ENCODE data around the gene ZNG1C. TPM values are rescaled to one million over a fixed set of nuclear protein-coding genes. Genes with fewer than 3 reads are reported as not detected.
"Not testable (repeated sequence)": the region's sequence is repeated elsewhere in the genome, so short reads cannot be mapped to it uniquely, and the experiment has no call there.

ZNG1C gene
- total RNA-seq: 37.3 and 39.2 TPM in 2 replicates
- long read RNA-seq, transcript CBWD3-206 (3 exons, 1,736 nt): major isoform, 8 of 51 reads
- long read RNA-seq, partial matches to known transcripts: 5 of 51 reads
- long read RNA-seq, other reads (novel, unspliced or antisense): 38 of 51 reads

- DNase-seq (ENCODE audit: low spot score, unreplicated experiment); H3K36me3 Mint-ChIP-seq (ENCODE audit: insufficient read depth); H3K9me3 Mint-ChIP-seq (ENCODE audit: low read depth); H3K4me3 Mint-ChIP-seq (ENCODE audit: low read depth); H3K4me1 Mint-ChIP-seq (ENCODE audit: low read depth); H3K27me3 Mint-ChIP-seq; H3K27ac Mint-ChIP-seq: not testable (repeated sequence)
These were observed at the start of gene ZNG1C for GRCh38 chr9:68241683-68242082. Gene ZNG1C (plus strand): TSS chr9:68241983. CDS start chr9:68242032, 49 bp downstream.

DNA sequence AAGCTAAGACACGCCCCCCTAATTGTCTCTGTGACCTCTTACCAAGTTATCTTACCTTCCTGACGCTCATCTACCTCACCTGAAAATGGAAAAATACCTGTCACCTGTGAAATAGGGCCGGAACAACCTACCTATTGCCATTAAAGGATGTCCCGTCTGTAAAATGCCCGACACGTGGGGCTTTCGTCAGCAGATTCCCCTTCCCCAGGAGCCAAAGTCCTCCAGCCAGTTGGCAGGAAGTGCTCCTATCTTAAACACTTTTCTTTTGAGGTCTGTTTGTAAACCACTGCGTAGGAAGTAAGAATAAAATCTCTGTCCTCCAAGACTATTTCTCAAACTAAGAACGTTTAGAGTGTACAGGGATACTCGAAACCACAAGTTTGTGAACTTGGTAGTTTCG lies 654 bp downstream of the ZNG1C start:
- not testable (repeated sequence) for DNase-seq (ENCODE audit: low spot score, unreplicated experiment); H3K4me1 Mint-ChIP-seq (ENCODE audit: low read depth); H3K27ac Mint-ChIP-seq; H3K36me3 Mint-ChIP-seq (ENCODE audit: insufficient read depth); H3K27me3 Mint-ChIP-seq; H3K4me3 Mint-ChIP-seq (ENCODE audit: low read depth); H3K9me3 Mint-ChIP-seq (ENCODE audit: low read depth)

GRCh38 chr9:68281041-68281440 lies 39.3 kb downstream of the ZNG1C start:
- H3K36me3 Mint-ChIP-seq (ENCODE audit: insufficient read depth); H3K27ac Mint-ChIP-seq; DNase-seq (ENCODE audit: low spot score, unreplicated experiment); H3K9me3 Mint-ChIP-seq (ENCODE audit: low read depth); H3K4me3 Mint-ChIP-seq (ENCODE audit: low read depth); H3K27me3 Mint-ChIP-seq; H3K4me1 Mint-ChIP-seq (ENCODE audit: low read depth): not testable (repeated sequence)

- H3K36me3 Mint-ChIP-seq (ENCODE audit: insufficient read depth); H3K9me3 Mint-ChIP-seq (ENCODE audit: low read depth); DNase-seq (ENCODE audit: low spot score, unreplicated experiment); H3K27me3 Mint-ChIP-seq; H3K4me3 Mint-ChIP-seq (ENCODE audit: low read depth); H3K4me1 Mint-ChIP-seq (ENCODE audit: low read depth); H3K27ac Mint-ChIP-seq: not testable (repeated sequence)
These were observed 60.8 kb downstream of the ZNG1C start, which contains the start of gene FOXD4L3 for GRCh38 chr9:68302567-68302966. Gene FOXD4L3 (plus strand): TSS chr9:68302867. CDS start chr9:68302952, 85 bp downstream.

DNA sequence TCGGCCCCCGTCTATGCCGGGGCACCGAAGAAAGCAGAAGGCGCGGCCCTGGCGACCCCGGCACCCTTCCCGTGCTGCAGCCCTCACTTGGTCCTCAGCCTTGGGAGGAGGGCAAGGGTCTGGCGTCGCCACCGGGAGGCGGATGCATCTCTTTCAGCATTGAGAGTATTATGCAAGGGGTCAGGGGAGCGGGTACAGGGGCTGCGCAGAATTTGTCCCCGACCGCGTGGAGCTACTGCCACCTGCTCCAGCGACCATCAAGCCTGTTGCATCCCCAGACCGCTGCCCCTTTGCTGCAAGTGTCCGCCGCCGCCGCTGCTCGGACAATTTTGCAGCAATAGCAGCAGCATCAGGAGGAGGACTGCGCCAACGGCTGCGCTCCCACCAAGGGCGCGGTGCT lies 62.0 kb downstream of the ZNG1C start:
- not testable (repeated sequence) for H3K4me1 Mint-ChIP-seq (ENCODE audit: low read depth); H3K27ac Mint-ChIP-seq; DNase-seq (ENCODE audit: low spot score, unreplicated experiment)

GRCh38 chr9:68304212-68304611 lies 62.4 kb downstream of the ZNG1C start:
- DNase-seq (ENCODE audit: low spot score, unreplicated experiment); H3K27ac Mint-ChIP-seq; H3K27me3 Mint-ChIP-seq; H3K4me1 Mint-ChIP-seq (ENCODE audit: low read depth); H3K4me3 Mint-ChIP-seq (ENCODE audit: low read depth); H3K9me3 Mint-ChIP-seq (ENCODE audit: low read depth); H3K36me3 Mint-ChIP-seq (ENCODE audit: insufficient read depth): not testable (repeated sequence)

More for the DNA sequence above, 62.0 kb downstream of the ZNG1C start:
- H3K4me3 Mint-ChIP-seq (ENCODE audit: low read depth); H3K27me3 Mint-ChIP-seq; H3K36me3 Mint-ChIP-seq (ENCODE audit: insufficient read depth); H3K9me3 Mint-ChIP-seq (ENCODE audit: low read depth): not testable (repeated sequence)

GRCh38 chr9:68304777-68305176 lies 63.0 kb downstream of the ZNG1C start:
- not testable (repeated sequence) for H3K4me1 Mint-ChIP-seq (ENCODE audit: low read depth); H3K36me3 Mint-ChIP-seq (ENCODE audit: insufficient read depth); H3K27me3 Mint-ChIP-seq; H3K9me3 Mint-ChIP-seq (ENCODE audit: low read depth); DNase-seq (ENCODE audit: low spot score, unreplicated experiment); H3K27ac Mint-ChIP-seq; H3K4me3 Mint-ChIP-seq (ENCODE audit: low read depth)

- H3K27me3 Mint-ChIP-seq; DNase-seq (ENCODE audit: low spot score, unreplicated experiment); H3K9me3 Mint-ChIP-seq (ENCODE audit: low read depth); H3K36me3 Mint-ChIP-seq (ENCODE audit: insufficient read depth); H3K4me1 Mint-ChIP-seq (ENCODE audit: low read depth); H3K27ac Mint-ChIP-seq; H3K4me3 Mint-ChIP-seq (ENCODE audit: low read depth): not testable (repeated sequence)
These were observed 64.0 kb downstream of the ZNG1C start for GRCh38 chr9:68305680-68306285.

GRCh38 chr9:68306391-68306964 lies 64.7 kb downstream of the ZNG1C start:
- DNase-seq (ENCODE audit: low spot score, unreplicated experiment); H3K4me3 Mint-ChIP-seq (ENCODE audit: low read depth); H3K9me3 Mint-ChIP-seq (ENCODE audit: low read depth); H3K4me1 Mint-ChIP-seq (ENCODE audit: low read depth); H3K27ac Mint-ChIP-seq; H3K36me3 Mint-ChIP-seq (ENCODE audit: insufficient read depth); H3K27me3 Mint-ChIP-seq: not testable (repeated sequence)

DNA sequence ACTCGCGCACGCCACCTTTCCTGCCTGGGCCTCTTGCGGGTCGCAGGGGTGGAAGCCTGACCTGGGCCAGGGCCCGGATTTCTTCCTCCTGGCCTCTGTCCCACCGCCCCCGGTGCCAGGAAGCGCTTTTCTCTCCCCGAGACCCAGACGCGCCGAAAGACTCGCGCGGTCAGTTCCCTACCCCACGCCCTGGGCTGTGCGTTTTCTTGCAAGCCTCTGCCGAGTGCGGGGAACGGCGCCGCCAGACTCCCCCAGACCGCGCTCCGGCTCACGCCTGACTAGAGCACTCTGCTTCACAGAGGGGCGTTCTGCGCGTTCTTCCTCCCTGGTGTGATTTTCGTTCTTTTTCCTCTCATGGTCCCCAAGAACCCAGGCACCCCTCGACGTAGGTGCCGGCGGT lies 65.3 kb downstream of the ZNG1C start:
- H3K27ac Mint-ChIP-seq; H3K36me3 Mint-ChIP-seq (ENCODE audit: insufficient read depth); H3K4me1 Mint-ChIP-seq (ENCODE audit: low read depth); H3K4me3 Mint-ChIP-seq (ENCODE audit: low read depth); H3K9me3 Mint-ChIP-seq (ENCODE audit: low read depth); H3K27me3 Mint-ChIP-seq; DNase-seq (ENCODE audit: low spot score, unreplicated experiment): not testable (repeated sequence)

DNA sequence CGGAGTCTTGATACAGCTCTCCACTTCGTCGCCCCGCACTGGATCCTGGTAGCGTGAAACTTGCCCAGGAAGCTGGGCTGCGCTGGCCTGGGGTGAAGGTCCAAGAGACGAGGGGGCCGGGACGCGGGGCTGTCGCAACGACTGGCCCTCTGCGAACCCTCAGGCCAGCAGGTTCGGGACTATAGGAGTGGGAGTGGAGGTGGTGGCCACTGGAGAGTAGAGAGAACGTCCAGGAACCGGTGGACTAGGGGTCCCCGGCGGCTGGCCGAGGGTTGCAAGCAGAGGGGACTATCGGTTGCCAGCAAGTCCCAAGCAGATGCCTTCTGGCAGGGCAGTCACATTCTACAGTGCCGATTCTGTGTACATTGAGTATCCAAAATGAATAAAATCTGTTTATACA lies 65.9 kb downstream of the ZNG1C start:
- H3K4me1 Mint-ChIP-seq (ENCODE audit: low read depth); H3K27me3 Mint-ChIP-seq; H3K36me3 Mint-ChIP-seq (ENCODE audit: insufficient read depth); DNase-seq (ENCODE audit: low spot score, unreplicated experiment); H3K27ac Mint-ChIP-seq; H3K4me3 Mint-ChIP-seq (ENCODE audit: low read depth); H3K9me3 Mint-ChIP-seq (ENCODE audit: low read depth): not testable (repeated sequence)

DNA sequence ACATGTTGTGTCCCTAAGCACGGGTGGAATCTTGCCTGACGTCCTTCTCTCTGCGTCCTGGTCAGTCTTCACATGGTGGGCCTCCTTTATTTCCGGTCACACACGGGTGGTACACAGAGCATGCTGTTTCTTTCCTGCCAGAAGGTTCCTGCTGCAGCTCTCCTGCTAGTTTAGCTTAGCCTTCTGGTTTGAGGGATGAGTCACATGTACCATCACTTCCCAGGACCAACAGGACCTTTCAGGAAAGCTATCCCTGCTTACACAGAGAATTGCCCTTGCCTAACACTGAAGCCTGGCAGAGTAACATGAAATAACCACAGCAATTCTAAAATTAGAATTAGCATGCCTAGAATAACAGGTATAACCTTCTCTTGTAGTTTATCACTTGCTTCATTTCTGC lies 69.4 kb downstream of the ZNG1C start:
- not testable (repeated sequence) for H3K27ac Mint-ChIP-seq; H3K9me3 Mint-ChIP-seq (ENCODE audit: low read depth); DNase-seq (ENCODE audit: low spot score, unreplicated experiment); H3K27me3 Mint-ChIP-seq; H3K36me3 Mint-ChIP-seq (ENCODE audit: insufficient read depth); H3K4me3 Mint-ChIP-seq (ENCODE audit: low read depth); H3K4me1 Mint-ChIP-seq (ENCODE audit: low read depth)

DNA sequence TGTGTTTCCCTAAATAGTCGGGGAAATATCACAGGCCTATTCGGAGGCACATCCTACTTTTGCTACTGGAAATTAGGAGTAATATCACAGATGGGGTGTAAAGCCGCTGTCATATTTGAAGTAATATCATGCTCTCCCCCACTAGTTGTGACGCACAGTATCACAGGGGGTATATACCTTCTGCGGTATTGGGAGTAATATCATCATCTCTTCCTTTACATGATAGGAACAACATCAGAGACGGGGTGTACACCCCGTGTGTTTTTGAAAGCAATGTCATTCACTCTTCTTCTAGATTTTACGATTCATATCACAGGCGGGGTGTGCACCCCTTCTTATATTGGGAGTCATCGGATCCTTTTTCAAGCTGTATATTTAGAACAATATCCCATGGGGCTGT lies 76.4 kb downstream of the ZNG1C start:
- not testable (repeated sequence) for H3K9me3 Mint-ChIP-seq (ENCODE audit: low read depth); H3K4me3 Mint-ChIP-seq (ENCODE audit: low read depth); H3K4me1 Mint-ChIP-seq (ENCODE audit: low read depth); H3K27ac Mint-ChIP-seq; DNase-seq (ENCODE audit: low spot score, unreplicated experiment); H3K27me3 Mint-ChIP-seq; H3K36me3 Mint-ChIP-seq (ENCODE audit: insufficient read depth)
